C4-2B (cell line): ENCODE measurements around the gene CACNB4.
"Not testable (repeated sequence)": the region's sequence is repeated elsewhere in the genome, so short reads cannot be mapped to it uniquely, and the experiment has no call there.

Experiments used
- H3K27ac ChIP-seq: fragments of 450-650 bp; 2 replicates; pipeline ENCODE4 v1.5.1; 2017
- ZFX ChIP-seq: fragments of 450-650 bp; IDR thresholded peaks from 2 replicates; pipeline ENCODE4 v1.6.1; 2017
- TF ChIP-seq, protein P1 (sequence below): fragments of 450-650 bp; conservative IDR thresholded peaks from 2 replicates; pipeline ENCODE4 v1.5.1; 2017; ENCODE audit warnings: mild to moderate bottlenecking

CACNB4 gene

DNA sequence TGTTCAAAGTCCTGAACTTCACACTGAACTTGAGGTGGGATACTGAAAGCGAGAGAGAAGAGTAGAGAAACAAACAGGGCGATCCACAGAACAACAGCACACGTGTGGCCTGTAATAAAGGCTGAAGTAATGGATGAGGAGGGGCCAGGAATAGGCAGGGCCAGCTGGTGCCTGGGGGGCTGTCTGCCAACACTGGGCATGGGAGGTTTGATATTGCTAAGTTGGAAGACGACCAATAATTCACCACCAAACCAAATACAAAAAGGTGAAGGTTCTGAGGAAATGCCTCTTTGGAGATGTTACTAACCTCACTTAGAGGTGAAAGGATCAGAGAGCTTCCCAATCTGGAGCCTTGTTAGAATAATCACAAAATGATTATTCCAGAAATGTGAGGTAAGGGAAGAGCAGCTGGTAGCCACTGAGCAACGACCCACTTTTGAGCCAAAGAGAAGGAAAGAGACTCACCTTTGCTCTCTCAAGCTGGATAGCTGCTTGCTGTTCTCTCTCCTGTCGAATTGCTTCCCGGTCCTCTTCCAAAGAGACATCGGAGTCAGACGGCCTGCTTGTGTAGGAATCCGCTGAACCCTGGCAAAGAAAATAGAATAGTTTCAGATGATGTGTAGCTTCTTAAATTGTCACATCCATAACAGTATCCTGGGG, 215.9 kb downstream of the CACNB4 start:
- TF ChIP-seq, protein P1, sequence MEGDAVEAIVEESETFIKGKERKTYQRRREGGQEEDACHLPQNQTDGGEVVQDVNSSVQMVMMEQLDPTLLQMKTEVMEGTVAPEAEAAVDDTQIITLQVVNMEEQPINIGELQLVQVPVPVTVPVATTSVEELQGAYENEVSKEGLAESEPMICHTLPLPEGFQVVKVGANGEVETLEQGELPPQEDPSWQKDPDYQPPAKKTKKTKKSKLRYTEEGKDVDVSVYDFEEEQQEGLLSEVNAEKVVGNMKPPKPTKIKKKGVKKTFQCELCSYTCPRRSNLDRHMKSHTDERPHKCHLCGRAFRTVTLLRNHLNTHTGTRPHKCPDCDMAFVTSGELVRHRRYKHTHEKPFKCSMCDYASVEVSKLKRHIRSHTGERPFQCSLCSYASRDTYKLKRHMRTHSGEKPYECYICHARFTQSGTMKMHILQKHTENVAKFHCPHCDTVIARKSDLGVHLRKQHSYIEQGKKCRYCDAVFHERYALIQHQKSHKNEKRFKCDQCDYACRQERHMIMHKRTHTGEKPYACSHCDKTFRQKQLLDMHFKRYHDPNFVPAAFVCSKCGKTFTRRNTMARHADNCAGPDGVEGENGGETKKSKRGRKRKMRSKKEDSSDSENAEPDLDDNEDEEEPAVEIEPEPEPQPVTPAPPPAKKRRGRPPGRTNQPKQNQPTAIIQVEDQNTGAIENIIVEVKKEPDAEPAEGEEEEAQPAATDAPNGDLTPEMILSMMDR: no peak
- no peak for TF ChIP-seq ZFX
- no peak overlapping the region for H3K27ac ChIP-seq

DNA sequence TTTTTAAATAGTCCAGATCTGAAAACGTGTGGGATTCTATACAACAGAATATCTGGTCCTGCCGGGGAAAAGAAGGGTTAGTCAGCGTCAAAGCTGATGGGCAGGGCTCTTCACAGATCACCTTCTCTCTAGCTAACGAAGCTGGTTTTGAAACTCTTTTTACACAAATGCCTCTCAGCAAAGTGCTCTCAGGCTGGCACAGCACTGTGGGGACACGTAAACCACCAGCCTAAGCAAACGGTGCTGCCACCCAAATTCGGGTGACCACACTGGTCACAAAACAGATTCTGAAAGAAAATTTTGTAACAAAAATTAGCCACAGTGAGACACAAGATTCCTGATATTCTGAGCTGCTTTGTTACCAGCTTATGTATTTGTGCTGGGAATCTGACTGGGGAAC, 217.5 kb downstream of the CACNB4 start:
- H3K27ac ChIP-seq: no peak overlapping the region
- TF ChIP-seq, protein P1: no peak
- no peak for TF ChIP-seq ZFX

DNA sequence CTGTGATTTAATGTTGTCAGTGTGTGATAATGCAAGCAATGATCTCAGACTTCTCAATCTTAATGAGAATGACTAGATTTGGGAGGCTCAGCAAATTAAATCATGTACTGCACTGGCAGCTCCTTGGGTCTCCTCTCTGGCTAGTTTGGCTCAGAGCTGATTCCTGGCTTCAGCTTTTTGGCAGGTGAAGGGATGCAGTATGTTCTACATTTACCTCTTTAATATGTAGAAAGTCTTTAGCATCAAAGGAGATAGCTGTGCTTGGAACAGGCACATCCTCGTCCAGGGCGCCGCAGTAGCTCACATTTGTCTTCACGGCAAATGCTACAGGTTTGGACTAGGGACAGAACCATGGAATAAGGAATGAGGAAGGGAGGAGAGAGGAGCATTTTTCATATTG, 218.3 kb downstream of the CACNB4 start:
- TF ChIP-seq ZFX: no peak
- TF ChIP-seq, protein P1: no peak
- H3K27ac ChIP-seq: no peak overlapping the region

DNA sequence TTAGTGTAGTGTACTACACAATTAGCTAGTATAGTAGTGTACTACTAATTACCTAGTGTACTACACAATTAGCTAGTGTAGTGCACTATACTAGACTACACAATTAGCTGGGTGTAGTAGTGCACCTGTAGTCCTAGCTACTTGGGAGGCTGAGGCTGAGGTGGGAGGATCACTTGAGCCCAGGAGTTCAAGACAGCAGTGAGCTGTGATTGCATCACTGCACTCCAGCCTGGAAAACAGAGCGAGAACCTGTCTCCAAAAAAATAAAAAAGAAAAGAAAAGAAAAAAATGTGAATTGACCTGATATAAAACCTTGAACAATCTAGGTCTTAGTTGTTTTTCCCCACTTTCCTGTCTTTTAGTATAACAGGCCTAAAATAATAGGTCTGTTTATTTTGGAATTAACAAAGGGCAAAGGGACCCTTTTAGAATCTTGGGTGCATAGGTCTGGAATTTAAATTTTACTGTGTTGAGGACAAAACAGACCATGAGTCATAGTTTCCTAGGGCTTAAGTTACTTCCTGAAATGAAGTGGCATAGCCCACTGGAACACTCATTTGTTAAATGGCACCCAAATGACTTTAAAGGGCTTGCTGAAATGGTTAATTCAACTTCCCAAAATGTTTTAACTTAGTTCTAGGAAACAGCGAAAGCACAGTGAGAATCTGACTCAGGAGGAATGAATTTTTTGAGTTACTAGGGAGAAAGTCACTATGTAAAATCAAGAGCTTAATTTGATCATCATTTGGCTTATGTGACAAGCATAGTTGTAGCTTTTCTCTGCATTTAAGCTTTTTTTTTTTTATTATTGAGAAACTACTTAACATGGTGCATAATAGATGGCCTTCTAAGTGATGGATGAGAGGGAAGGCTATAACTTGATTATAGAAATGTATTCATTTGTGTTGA, 219.9 kb downstream of the CACNB4 start:
- TF ChIP-seq, protein P1: no peak
- H3K27ac ChIP-seq: no peak overlapping the region

DNA sequence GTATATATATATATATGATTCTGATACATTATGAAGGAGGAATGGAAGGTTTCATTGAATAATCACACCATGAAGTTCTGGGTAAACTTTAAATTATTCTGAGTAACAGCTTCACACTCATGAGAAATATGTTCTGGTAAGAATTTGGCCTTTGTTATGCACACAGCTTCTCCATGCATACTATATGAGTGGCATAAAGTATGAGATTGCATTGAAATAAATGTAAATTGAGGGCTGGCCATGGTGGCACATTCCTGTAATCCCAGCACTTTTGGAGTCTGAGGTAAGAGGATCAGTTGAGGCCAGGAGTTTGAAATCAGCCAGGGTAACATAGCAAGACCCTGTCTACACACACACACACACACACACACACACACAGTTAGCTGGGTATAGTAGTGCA, 220.6 kb downstream of the CACNB4 start:
- no peak overlapping the region for H3K27ac ChIP-seq
- TF ChIP-seq, protein P1: no peak
- no peak for TF ChIP-seq ZFX

DNA sequence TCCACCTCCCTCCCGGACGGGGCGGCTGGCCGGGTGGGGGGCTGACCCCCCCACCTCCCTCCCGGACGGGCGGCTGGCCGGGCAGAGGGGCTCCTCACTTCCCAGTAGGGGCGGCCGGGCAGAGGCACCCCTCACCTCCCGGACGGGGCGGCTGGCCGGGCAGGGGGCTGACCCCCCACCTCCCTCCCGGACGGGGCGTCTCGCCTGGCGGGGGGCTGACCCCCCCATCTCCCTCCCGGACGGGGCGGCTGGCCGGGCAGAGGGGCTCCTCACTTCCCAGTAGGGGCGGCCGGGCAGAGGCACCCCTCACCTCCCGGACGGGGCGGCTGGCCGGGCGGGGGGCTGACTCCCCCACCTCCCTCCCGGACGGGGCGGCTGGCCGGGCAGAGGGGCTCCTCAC, 223.2 kb downstream of the CACNB4 start:
- not testable (repeated sequence) for H3K27ac ChIP-seq

DNA sequence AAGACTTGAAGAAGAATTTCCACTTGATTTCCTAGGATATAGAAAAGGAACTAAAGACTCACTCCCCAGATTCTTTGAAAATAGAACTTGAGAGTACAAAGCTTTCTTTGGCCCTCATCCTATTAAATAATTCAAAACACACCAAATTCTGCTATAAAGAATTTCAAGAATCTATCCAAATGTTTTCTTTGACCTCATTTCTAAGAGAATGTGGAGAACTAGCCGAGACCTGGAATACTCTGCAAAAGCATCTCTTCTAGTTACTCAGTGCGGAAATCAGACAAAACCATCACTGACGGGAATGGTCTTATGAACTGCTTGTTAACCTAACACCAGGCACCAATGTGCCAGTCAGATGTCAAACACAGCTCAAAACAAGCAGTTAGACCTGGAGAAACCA, 226.4 kb downstream of the CACNB4 start:
- H3K27ac ChIP-seq: no peak overlapping the region
- TF ChIP-seq, protein P1: no peak
- TF ChIP-seq ZFX: no peak

DNA sequence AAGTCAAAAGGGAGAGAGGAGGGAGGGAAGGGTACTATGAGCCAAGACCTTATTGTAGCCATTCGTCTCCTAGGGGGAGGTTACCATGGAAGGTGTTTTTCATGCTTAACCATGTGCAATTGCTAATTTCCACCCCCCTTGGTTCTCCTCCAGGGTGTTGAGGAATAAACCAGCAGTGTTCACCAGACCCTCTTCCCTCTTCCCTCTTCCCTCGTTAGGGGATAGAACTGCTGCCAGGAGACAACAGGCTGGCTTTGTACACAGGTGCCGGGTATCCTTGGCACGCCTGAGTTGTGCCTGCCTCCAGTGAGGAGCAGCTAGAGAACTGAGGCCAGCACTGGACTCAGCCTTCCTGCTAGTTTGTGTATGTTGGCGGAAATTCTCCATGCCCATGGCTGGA, 229.6 kb downstream of the CACNB4 start:
- TF ChIP-seq, protein P1: no peak
- no peak for TF ChIP-seq ZFX

More for the DNA sequence above, 229.6 kb downstream of the CACNB4 start:
- H3K27ac ChIP-seq: no peak overlapping the region
